ENCODE measurements around the gene SARDH.
"Not testable (repeated sequence)": the region's sequence is repeated elsewhere in the genome, so short reads cannot be mapped to it uniquely, and the experiment has no call there.

SARDH gene

GRCh38 chr9:133682818-133683585 is 55.1 kb downstream of the SARDH start:
- DNase-seq = no peak

DNA sequence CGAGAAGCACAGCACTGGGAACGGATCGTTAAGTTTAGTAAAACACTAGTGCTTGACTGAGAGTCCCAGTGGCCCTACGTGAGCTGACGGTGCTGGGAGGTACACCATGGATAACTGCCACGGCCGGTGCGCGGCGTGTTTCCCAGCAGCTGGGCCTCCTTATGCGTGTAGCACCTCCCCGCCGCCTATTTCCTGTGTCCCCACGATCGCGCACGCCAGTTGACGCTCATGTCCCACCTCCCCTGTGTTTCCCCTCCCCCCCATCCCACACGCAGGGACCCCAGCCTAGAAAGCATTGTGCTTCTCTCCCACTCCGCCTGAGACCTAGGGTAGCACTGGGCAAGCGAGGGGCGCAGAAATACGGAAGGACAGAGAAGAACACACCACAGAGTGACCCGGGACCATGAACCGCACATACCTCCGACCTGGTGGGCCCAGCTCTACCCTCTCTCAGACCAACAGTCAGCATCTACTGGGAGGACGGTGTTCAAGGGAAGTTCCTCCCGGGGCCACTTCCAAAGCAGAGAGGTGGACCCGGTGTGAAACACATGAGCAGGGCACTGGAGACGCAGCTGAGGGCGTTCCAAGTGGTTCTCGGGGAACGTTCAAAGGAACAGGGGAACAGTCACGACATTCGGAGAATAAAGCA is 56.4 kb downstream of the SARDH start:
- no peak for DNase-seq

DNA sequence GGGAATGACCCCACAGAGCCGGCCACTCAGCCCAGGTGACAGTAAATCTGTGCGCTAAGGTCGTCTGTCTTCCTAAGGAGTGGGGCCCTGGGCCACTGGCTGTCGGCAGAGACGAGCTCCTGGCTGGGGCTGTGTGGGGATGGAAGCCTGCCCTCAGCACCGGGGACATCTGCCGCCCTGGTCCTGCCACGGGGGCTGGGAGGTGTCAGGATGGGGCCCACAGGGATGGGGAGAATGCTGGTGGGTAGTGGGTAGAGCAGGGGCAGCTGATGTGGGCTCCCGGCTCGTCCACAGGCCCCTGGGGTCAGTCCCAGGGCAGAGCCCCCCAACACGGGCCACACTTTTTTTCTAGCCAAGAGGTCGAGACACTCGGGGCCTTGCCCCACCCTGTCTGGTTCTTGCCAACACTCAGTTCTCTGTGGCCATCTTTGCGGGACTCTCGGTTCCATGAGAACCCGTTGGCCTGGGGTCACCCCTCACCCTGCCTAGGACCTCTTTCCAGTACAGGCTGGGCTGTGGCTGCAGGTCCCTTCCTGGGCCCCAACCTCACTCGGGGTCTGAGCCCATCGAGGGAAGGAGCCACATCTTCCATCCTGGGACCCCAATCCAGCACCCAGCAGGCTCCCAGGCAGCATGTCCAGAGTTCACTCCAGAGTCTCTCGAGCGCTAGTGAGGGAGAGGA is 57.0 kb downstream of the SARDH start:
- DNase-seq = no peak

DNA sequence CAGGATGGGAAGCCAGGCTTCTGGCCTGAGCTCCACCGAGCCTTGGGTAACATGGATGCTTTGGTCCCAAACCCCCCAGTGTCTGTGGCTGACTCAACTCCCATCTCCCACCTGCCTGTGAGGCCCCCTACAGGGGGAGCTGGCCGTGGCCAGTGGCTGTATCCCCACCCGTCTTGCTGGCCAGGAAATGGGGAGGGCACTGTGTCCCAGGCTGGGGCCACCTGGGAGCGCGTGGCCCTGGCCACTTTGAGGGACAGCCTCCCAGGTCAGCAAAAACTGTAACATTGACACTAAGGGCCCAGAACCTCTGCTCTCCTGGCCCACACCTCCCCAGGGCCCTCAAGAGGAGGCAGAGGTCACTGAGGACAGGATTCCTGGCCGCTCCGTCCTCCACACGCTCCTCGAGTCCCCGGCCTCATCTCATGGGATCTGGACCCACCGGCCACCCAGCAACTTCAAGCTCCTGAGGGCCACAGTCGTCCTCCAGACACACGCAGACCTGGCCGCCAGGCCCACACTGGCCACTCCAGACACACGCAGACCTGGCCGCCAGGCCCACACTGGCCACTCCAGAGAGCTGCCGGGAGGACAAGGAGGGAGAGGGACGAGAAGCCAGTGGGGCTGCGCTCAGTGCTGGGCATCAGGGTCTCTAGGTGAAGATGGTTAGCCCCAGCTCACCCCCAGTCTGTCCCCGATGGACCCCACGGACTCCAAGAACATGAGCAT is 57.7 kb downstream of the SARDH start:
- DNase-seq = no peak

GRCh38 chr9:133679466-133680061 is 58.6 kb downstream of the SARDH start:
- DNase-seq = no peak

DNA sequence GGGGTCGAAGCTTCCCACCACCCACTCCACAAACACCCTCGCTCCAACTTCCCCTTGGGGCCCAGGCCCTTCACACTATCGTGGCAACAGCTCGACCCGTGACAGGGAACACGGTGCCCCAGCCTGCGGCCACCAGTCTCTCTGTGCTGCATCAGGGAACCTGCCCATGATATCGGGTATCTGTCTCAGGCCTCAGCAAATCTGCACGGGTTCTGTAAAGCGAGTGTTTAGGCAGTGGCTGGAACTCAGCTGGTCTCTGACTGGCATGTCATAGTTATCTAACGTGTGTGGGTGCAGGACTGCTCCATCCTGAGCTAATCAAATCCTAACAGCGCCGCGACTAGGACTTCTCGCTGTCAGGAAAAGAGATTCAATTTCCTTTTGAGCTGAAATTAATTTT is 59.1 kb downstream of the SARDH start:
- no peak for DNase-seq

DNA sequence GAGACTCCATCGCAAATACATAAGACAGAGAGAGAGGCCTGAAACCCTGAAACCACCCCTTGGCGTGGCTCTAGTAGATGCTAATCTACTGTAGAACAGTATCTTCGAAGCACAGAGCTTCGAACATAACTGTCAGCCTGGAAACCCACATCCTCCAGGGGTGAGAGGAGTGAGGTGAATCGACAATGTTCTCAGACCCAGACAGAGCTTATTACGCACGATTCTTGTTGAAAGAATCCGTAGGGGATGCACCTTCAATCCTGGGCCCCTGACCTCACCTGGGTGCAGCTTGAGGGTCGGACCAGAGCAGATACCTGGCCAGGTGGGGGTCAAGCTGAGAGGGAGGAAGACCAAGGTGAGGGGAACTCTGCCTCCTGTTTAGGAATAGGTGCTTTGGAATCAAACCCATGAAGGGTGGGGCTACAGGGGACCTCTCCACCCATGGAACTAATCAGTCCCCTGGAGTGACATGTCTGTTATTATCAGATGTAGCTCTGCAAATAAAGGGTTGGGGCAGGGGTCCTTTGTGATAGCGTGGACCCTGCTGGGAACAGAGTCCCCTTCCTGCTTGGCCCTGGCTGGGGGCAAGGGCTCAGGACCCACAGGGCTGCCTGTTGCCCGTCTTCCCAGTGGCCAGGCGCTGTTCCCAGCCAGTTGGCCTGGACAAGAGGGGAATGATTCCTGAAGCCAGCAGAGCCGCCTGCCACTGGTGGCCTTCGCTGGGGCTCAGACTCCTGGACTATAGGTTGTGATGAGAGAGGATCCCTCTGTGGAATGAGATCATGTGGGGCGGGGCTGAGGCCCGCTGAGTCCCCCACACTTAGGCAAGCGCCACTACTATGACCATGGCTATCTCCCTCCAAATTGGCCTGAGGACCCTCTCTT is 60.8 kb downstream of the SARDH start:
- no peak for DNase-seq

DNA sequence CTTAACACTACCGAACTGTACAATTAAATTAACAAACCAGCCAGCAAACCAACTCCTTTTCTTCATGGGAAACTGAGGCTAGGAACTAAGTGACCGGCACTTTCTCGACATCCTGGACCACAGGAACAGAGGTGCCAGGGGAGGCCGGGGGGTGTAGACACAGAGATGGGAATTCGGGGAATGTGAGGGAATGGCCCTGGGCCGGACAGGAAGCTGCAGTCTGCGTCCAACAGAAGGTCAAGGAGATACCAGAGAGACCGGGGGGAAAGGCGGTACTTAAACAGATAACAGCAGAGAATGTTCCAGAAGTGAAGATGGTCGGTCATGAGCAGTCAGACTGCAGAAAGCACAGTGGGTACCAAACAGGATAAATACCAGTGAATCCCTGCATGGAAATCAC is 61.7 kb downstream of the SARDH start:
- DNase-seq = no peak

DNA sequence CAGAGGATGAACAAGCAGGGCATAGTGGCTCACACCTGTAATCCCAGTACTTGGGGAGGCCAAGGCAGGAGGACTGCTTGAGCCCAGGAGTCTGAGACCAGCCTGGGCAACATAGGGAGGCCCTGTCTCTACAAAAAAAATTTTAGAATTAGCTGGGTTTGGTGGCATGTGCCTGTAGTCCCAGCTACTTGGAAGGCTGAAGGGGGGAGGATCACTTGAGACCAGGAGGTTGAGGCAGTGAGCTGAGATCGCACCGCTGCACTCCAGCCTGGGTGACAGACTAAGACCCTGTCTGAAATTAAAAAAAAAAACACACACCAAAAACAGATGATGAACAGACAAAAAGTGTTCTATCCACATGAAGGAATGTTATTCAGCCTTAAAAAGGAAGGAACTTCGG is 62.4 kb downstream of the SARDH start:
- not testable (repeated sequence) for DNase-seq

- no peak for DNase-seq
Observed at GRCh38 chr9:133674091-133674490, 64.1 kb downstream of the SARDH start.

DNA sequence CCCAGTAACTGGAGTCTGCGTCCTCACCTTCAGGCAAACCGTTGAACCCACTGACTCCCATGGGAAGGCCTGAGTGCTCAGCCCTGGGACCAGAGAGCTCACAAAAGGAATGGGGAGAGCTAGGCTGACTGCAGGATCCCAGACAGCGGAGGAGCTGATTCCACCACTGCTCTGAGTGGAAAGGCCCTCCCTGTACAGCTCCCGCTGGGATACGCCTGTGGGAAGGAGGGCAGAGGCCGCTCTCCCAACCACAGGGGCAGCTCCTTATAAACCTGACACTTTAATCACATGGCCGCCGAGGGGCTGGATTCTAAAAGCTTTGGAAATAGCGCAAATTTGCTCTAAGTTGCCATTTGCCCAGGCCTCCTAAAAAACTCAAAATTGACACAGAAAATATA is 64.9 kb downstream of the SARDH start:
- no peak for DNase-seq

GRCh38 chr9:133672503-133673257 is 65.5 kb downstream of the SARDH start:
- DNase-seq = no peak

DNA sequence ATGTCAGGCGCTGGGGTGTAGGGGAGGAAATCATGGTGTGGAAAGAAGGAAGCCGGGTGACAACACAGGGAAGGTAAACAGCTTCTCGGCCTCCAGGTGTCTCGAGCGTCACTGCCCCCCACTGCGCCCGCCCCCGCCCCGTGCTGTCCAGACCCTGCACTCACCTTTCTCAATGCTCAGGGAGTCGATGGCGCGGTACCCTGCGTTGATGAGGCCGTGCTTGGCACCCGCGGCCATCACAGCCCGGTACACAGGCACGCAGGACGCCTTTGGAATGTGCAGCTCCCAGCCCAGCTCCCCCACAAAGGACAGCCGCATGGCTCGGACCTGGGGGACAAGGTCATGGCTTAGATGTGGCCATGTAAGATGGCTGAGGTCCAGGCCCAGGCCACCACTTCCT is 66.8 kb downstream of the SARDH start:
- DNase-seq = no peak

- no peak for DNase-seq
Observed at GRCh38 chr9:133670466-133670865, 67.7 kb downstream of the SARDH start.

DNA sequence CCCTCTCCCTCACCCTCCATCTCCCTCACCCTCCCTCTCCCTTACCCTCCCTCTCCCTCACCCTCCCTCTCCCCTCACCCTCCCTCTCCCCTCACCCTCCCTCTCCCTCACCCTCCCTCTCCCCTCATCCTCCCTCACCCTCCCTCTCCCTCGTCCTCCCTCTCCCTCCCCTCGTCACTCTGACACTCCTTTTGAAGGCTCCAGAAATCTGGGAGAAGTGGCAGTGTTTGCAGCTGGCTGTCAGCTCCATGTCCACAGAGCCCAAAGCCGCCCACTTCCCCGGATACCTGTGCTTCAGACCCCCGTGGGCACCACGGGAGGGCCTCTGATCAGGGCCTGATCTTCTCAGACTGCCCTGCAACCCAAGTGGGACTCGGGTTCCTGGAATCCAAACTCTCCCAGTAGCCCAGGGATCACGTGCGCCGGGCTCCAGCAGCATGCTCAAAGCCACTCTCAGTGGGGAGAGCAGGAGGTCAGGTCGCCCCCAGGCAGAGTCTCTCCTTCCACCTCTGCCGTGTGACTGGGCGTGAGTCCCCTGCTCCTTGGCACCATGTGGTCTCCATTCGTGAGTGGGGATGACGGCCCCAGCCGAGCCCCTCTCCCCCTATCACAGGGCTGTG is 68.9 kb downstream of the SARDH start:
- DNase-seq = no peak

- no peak for DNase-seq
Observed at GRCh38 chr9:133667759-133668450, 70.2 kb downstream of the SARDH start.

- no peak for DNase-seq
Observed at GRCh38 chr9:133666845-133667244, 71.3 kb downstream of the SARDH start.

- no peak for DNase-seq
Observed at GRCh38 chr9:133666387-133666786, 71.8 kb downstream of the SARDH start.

GRCh38 chr9:133665535-133665934 is 72.6 kb downstream of the SARDH start:
- DNase-seq = no peak

DNA sequence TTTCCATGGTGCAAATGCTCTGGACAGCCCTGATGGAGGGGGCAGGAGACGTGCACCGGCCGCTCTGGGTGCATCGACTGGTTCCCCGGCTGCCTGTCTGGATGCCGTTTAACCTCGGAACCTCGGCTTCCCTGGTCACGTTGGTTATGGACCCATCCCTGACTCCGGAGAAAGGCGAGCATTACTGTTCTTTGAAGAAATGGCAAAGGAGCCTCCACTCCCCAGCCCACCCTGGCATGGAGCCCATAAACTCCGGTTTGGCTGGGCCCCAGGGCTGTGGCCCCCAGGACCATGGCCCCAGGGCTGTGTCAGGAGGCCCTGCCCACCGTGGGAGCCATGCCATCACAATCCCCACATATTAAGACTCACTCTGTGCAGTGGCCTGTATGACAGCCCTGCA is 73.1 kb downstream of the SARDH start:
- no peak for DNase-seq

Measured in NCI-H1092 (cell line).